ENCODE results near the gene COPS3. TPM values are rescaled to one million over a fixed set of nuclear protein-coding genes. Genes with fewer than 3 reads are reported as not detected.

Gene COPS3
- total RNA-seq, result 100 to 1,000 TPM; 103 to 104 TPM

DNA sequence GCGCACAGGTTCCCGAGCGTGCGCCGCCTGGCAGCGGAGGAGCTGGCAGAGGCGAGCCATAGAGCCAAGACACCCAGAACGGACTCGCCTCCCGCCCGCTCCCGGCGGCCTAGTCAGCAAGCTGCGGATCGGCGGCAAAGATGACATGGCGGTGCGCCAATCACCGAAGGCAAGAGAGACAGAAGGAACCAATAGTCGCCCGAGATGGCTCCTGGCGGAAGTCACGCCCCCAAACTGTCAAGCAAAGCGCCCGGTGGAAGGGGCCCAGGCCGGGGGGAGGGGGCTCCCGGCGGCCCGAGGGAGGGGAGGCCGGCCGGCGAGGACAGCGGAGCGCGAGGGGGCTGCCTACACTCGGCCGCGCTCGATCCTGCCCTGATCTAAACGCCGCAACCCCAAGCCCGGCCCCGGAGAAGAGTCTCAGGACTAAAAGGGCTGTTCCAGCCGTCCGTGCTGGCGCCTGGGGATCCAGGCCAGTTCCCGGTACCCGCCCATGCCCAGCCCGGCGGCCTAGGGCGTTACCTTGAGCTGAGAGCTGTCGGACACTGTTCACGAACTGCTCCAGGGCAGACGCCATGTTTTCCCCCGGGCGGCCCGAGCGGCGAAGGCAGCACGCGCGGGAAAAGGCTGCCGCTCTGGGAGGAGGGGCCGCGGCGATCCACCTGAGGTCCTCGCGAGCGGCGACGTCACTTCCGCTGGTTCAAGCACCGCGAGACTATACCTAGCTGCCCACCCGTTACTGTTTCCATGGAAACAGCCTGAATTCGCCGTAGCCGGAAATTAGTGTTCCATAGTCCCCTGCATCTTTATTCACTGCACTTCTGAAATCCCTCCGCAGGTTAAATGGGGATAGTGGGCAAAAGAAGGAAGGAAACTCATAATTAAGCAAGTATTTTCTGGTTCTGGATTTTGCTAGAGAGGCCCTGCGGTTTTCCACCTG, at the start of gene COPS3:
Gene COPS3 (minus strand): TSS at position 634 of the 937 bp plus-strand sequence. CDS start 60 bp downstream, at position 574.
- peak within 1 kb of the TSS; percentile 88 for H3K27ac Mint-ChIP-seq
- intact Hi-C loops (cut with micrococcal nuclease), result loop anchor here (1.0 to 5.0 kb wide), 8 partner anchors 23 to 1064 kb away; partner anchors contain the start of genes FLCN, MPRIP, NCOR1 and PEMT
- no peaks in the 10 kb centered on the region for H3K9me3 Mint-ChIP-seq
- no peaks in the 10 kb centered on the region for H3K27me3 Mint-ChIP-seq (ENCODE audit: low read depth)
- CTCF ChIA-PET, result interaction anchor here (0.6 to 1.3 kb wide), 5 partner anchors 23 to 560 kb away, joined by 3 to 5 read pairs (median 4); no protein-coding TSS in a partner anchor
- DNase-seq, result peak; percentile 99
- H3K36me3 Mint-ChIP-seq (ENCODE audit: low read depth), result peaks cover 3% of the 10 kb centered on the region
- H3K4me1 Mint-ChIP-seq (ENCODE audit: low read depth), result peaks cover 39% of the 10 kb centered on the region
- H3K4me3 Mint-ChIP-seq, result peak within 1 kb of the TSS; percentile 94

GRCh38 chr17:17328251-17328650, 47.2 kb upstream of the COPS3 start:
- H3K27ac Mint-ChIP-seq, result no peak overlapping the region
- no peak for DNase-seq
- H3K4me1 Mint-ChIP-seq (ENCODE audit: low read depth), result no peaks in the 10 kb centered on the region
- intact Hi-C loops (cut with micrococcal nuclease), result no loop called here
- no peaks in the 10 kb centered on the region for H3K9me3 Mint-ChIP-seq
- CTCF ChIA-PET, result no interaction called here
- no peaks in the 10 kb centered on the region for H3K27me3 Mint-ChIP-seq (ENCODE audit: low read depth)
- H3K36me3 Mint-ChIP-seq (ENCODE audit: low read depth), result peaks cover 3% of the 10 kb centered on the region
- H3K4me3 Mint-ChIP-seq, result no peak overlapping the region

DNA sequence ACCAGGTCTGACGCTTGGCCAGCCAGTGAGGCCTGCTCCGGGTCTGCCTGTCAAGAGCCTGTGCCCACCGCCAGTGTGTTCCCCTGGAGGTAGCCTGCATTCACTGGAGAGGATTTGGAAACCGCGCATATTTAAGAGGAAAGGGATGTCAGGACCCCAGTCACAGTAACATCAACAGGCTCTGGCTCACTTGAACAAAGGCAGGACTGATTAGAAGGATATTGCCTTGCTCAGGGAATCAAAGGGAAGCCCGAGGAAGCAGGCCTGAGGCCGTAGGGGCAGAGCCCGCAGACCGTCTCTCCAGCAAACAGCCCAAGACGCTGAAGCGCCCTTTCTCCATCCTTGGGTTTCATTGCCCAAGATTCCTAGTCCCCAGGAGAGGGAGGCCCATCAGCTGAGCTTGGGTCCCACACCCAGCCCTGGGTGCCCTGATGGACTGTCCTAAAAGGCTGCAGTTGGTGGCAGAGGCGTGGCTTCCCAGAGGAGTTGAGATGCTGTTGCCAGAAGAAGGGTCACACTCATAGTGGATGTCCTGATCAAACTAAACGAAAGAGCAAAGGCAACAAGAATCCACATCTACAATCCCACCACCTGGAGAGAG, 45.3 kb upstream of the COPS3 start:
- intact Hi-C loops (cut with micrococcal nuclease), result no loop called here
- no peaks in the 10 kb centered on the region for H3K4me1 Mint-ChIP-seq (ENCODE audit: low read depth)
- no peak overlapping the region for H3K4me3 Mint-ChIP-seq
- DNase-seq, result no peak
- H3K27me3 Mint-ChIP-seq (ENCODE audit: low read depth), result no peaks in the 10 kb centered on the region
- CTCF ChIA-PET, result interaction anchor here (0.6 kb wide), 1 partner anchor 46 kb away, joined by 5 read pairs; no protein-coding TSS in a partner anchor
- H3K27ac Mint-ChIP-seq, result no peak overlapping the region
- H3K36me3 Mint-ChIP-seq (ENCODE audit: low read depth), result peaks cover 3% of the 10 kb centered on the region
- H3K9me3 Mint-ChIP-seq, result no peaks in the 10 kb centered on the region

- Mint-ChIP-seq H3K4me3 (no peak overlapping the region), H3K4me1 (ENCODE audit: low read depth) (no peaks in the 10 kb centered on the region), H3K27me3 (ENCODE audit: low read depth) (no peaks in the 10 kb centered on the region), H3K36me3 (ENCODE audit: low read depth) (peaks cover 3% of the 10 kb centered on the region), H3K9me3 (no peaks in the 10 kb centered on the region), H3K27ac (no peak overlapping the region)
- CTCF ChIA-PET, result no interaction called here
- intact Hi-C loops (cut with micrococcal nuclease), result no loop called here
- no peak for DNase-seq
Measured at GRCh38 chr17:17325816-17326215, 44.8 kb upstream of the COPS3 start.

DNA sequence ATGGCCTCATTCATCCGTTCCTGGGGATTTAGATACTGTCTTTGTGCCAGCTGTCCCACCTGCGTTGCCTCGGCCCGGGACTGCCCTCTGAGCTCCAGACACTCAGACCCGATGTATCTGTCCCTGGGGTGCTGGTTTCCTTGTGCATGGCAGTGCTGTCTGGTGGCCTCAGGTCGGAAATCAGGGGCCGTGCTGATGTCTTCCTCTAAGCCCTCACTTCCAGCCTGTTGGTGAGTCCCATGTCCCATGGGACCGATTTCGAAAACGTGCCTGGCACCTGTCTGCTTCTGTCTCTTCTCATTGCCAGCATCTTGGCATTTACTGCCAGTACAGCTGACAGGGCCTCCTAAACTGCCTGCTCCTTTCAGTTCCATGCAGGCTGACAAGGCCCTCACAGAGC, 44.2 kb upstream of the COPS3 start:
- H3K4me3 Mint-ChIP-seq, result no peak overlapping the region
- H3K27ac Mint-ChIP-seq, result no peak overlapping the region
- H3K27me3 Mint-ChIP-seq (ENCODE audit: low read depth), result no peaks in the 10 kb centered on the region
- CTCF ChIA-PET, result no interaction called here
- H3K9me3 Mint-ChIP-seq, result no peaks in the 10 kb centered on the region
- intact Hi-C loops (cut with micrococcal nuclease), result no loop called here
- H3K36me3 Mint-ChIP-seq (ENCODE audit: low read depth), result peaks cover 3% of the 10 kb centered on the region
- no peaks in the 10 kb centered on the region for H3K4me1 Mint-ChIP-seq (ENCODE audit: low read depth)
- no peak for DNase-seq

DNA sequence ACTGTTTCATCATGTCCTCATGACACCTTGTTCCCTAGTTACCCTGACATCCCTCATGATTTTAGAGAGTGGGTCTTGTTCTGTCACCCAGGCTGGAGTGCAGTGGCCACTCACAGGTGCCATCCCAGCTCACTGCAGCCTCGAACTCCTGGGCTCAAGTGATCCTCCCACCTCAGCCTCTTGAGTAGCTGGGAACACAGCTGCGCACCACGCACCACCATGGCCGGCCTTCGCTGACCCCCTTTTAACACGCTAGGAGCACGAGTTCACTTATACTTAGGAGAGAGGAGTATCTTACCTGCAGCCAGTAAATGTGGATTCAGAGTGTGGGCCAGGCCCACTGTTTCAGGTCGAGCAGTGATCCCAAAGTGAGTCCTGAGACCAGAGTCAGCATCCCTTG, 43.6 kb upstream of the COPS3 start:
- CTCF ChIA-PET, result no interaction called here
- Mint-ChIP-seq H3K36me3 (ENCODE audit: low read depth) (peaks cover 3% of the 10 kb centered on the region), H3K27me3 (ENCODE audit: low read depth) (no peaks in the 10 kb centered on the region), H3K4me1 (ENCODE audit: low read depth) (no peaks in the 10 kb centered on the region), H3K27ac (no peak overlapping the region), H3K9me3 (no peaks in the 10 kb centered on the region), H3K4me3 (no peak overlapping the region)
- intact Hi-C loops (cut with micrococcal nuclease), result no loop called here
- no peak for DNase-seq

- CTCF ChIA-PET, result no interaction called here
- H3K27ac Mint-ChIP-seq, result no peak overlapping the region
- no peaks in the 10 kb centered on the region for H3K4me1 Mint-ChIP-seq (ENCODE audit: low read depth)
- DNase-seq, result no peak
- H3K36me3 Mint-ChIP-seq (ENCODE audit: low read depth), result peaks cover 3% of the 10 kb centered on the region
- H3K27me3 Mint-ChIP-seq (ENCODE audit: low read depth), result no peaks in the 10 kb centered on the region
- H3K4me3 Mint-ChIP-seq, result no peak overlapping the region
- H3K9me3 Mint-ChIP-seq, result no peaks in the 10 kb centered on the region
- intact Hi-C loops (cut with micrococcal nuclease), result no loop called here
Measured at GRCh38 chr17:17322516-17323510, 41.8 kb upstream of the COPS3 start.

DNA sequence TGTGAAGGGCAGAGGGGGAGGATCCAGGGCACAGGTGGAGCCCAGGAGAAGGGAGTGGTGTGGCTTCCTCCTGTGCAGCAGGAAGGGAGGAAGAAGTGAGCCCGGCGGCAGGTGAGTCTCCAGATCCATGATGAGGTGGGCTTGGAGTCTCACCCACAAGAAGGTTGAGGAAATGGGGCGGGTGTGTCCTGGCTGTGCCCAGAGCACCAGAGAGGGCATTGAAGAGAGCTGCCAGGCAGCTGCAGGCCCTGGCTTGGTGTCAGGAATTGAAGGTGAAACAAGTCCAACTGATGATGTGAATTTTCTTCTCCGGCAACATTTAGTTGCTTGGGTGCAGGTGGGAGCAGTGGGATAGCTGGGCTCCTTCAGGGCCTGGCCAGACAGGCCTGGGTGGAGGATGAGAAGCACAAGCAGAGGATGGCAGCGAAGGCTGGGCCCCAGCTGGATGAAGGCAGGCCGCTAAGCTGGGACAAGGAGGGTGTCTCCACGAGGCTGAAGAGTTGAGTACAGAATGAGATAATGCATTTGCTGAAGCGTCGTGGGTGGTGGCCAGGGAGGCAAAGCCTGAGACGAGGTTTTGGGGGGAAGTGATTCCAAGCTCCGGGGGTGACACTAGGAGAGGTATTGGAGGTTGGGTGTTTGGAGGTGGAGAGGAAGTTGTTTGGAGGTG, 40.4 kb upstream of the COPS3 start:
- no peak for DNase-seq
- CTCF ChIA-PET, result interaction anchor here (0.9 kb wide), 1 partner anchor 11 kb away, joined by 3 read pairs; no protein-coding TSS in a partner anchor
- no peaks in the 10 kb centered on the region for H3K27me3 Mint-ChIP-seq (ENCODE audit: low read depth)
- H3K4me3 Mint-ChIP-seq, result no peak overlapping the region
- intact Hi-C loops (cut with micrococcal nuclease), result no loop called here
- no peaks in the 10 kb centered on the region for H3K9me3 Mint-ChIP-seq
- peaks cover 3% of the 10 kb centered on the region for H3K36me3 Mint-ChIP-seq (ENCODE audit: low read depth)
- no peaks in the 10 kb centered on the region for H3K4me1 Mint-ChIP-seq (ENCODE audit: low read depth)
- H3K27ac Mint-ChIP-seq, result no peak overlapping the region

DNA sequence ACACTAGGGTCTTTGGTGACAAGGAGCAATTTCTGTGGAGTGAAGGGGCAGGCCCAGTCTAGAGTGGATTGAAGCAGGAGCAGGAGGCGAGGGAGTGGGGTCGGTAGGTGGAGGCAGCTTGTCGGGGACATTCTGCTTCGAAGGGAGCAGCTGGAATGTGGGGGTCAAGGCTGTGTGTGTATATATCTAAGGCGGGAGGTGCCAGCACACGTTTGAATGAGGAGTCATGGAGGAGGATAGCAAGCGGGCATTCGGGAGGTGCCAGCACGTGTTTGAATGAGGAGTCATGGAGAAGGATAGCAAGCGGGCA, 39.8 kb upstream of the COPS3 start:
- H3K9me3 Mint-ChIP-seq, result no peaks in the 10 kb centered on the region
- H3K4me3 Mint-ChIP-seq, result no peak overlapping the region
- H3K4me1 Mint-ChIP-seq (ENCODE audit: low read depth), result no peaks in the 10 kb centered on the region
- CTCF ChIA-PET, result no interaction called here
- intact Hi-C loops (cut with micrococcal nuclease), result no loop called here
- no peaks in the 10 kb centered on the region for H3K27me3 Mint-ChIP-seq (ENCODE audit: low read depth)
- DNase-seq, result no peak
- H3K36me3 Mint-ChIP-seq (ENCODE audit: low read depth), result peaks cover 3% of the 10 kb centered on the region
- no peak overlapping the region for H3K27ac Mint-ChIP-seq

- CTCF ChIA-PET, result no interaction called here
- intact Hi-C loops (cut with micrococcal nuclease), result no loop called here
- Mint-ChIP-seq H3K4me1 (ENCODE audit: low read depth) (no peaks in the 10 kb centered on the region), H3K36me3 (ENCODE audit: low read depth) (peaks cover 3% of the 10 kb centered on the region), H3K9me3 (no peaks in the 10 kb centered on the region), H3K4me3 (no peak overlapping the region), H3K27me3 (ENCODE audit: low read depth) (no peaks in the 10 kb centered on the region), H3K27ac (no peak overlapping the region)
- no peak for DNase-seq
Measured at GRCh38 chr17:17320188-17320910, 39.3 kb upstream of the COPS3 start.

DNA sequence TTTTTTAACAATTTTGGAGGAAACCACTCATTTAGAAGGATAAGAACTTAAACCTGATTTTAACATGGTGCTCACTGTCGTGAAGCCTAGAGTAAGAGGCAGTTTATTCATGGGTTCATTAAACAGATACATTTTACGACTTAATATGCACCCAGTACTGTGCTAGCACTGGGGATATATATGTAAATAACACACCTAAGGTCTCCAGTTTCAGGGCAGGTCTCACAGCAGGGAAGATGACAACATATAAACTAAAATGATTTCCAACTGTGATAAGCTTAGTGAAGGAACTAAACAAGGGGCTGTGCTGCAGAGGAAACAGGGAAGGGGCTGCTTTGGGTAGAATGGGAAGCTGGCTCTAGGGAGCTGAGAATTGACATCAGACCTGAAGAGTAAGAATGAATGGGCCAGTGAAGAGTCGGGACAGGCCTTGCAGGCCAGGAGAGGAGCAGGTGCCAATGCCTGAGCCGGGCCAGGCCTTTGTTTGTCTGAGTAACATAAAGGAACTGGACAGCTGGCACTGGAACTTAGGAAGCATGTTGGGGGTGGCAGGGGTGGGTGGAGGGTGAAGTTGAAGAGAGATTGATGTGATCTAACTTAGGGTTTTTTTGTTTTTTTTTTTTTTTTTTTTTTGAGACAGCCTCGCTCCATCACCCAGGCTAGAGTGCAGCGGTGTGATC, 34.2 kb upstream of the COPS3 start:
- intact Hi-C loops (cut with micrococcal nuclease), result no loop called here
- Mint-ChIP-seq H3K4me3 (no peak overlapping the region), H3K9me3 (no peaks in the 10 kb centered on the region), H3K4me1 (ENCODE audit: low read depth) (peaks cover 3% of the 10 kb centered on the region), H3K27ac (no peak overlapping the region), H3K36me3 (ENCODE audit: low read depth) (peaks cover 4% of the 10 kb centered on the region), H3K27me3 (ENCODE audit: low read depth) (no peaks in the 10 kb centered on the region)
- no peak for DNase-seq
- CTCF ChIA-PET, result interaction anchor here (0.6 to 2.2 kb wide), 11 partner anchors 9 to 965 kb away, joined by 3 to 12 read pairs (median 3); no protein-coding TSS in a partner anchor

Data from activated naive CD4-positive, alpha-beta T cell treated with anti-CD3 and anti-CD28 coated beads for 36 hours (primary cell).